H1 (cell line): ENCODE data around the gene SEMA6A. TPM values are rescaled to one million over a fixed set of nuclear protein-coding genes. Genes with fewer than 3 reads are reported as not detected.

Source experiments
- CTCF ChIA-PET: fragments of 300-600 bp; sonication (Branson Sonifier 250); formaldehyde crosslinking; loops from one replicate; lab custom pipeline; 2021; ENCODE audit not compliant: partially characterized antibody; lab: Charles Lee
- POLR2A ChIA-PET: fragments of 300-600 bp; sonication (Branson Sonifier 250); formaldehyde crosslinking; loops from one replicate; lab custom pipeline; 2021; ENCODE audit warnings: inconsistent platforms; ENCODE audit not compliant: partially characterized antibody; lab: Charles Lee
- DNase-seq, 2 experiments: peaks; one replicate each; pipeline versions ENCODE4 v3.0.0 to v3.0.0-alpha.2; 2010 to 2022; ENCODE audit warnings: low spot score in 2 of 2, low read depth in 1 of 2, mixed read lengths in 1 of 2
- FAIRE-seq: peaks from 2 replicates; lab custom pipeline; 2011; peaks lifted over from hg19 to GRCh38; lab: Jason Lieb, UNC
- H2AFZ ChIP-seq: 2 replicates; pipeline ENCODE4 v1.8.1; 2012; ENCODE audit warnings: low read length, inconsistent platforms
- H2AK5ac ChIP-seq: 2 replicates; pipeline ENCODE4 v1.6.1; 2013; ENCODE audit warnings: low read depth, low read length
- H2BK120ac ChIP-seq: replicated peaks from 2 replicates; pipeline ENCODE3; 2013; ENCODE audit warnings: low read depth, low read length, inconsistent platforms
- H2BK12ac ChIP-seq: 2 replicates; pipeline ENCODE4 v1.6.1; 2013; ENCODE audit warnings: low read depth, low read length
- H2BK15ac ChIP-seq: 2 replicates; pipeline ENCODE4 v1.6.1; 2013; ENCODE audit warnings: low read length
- H2BK20ac ChIP-seq: 2 replicates; pipeline ENCODE4 v1.6.1; 2013; ENCODE audit warnings: low read length
- H2BK5ac ChIP-seq: 2 replicates; pipeline ENCODE4 v1.6.1; 2013; ENCODE audit warnings: low read depth, low read length
- H3K14ac ChIP-seq: 2 replicates; pipeline ENCODE4 v1.6.1; 2013; ENCODE audit warnings: inconsistent platforms; ENCODE audit not compliant: insufficient read length
- H3K18ac ChIP-seq: 2 replicates; pipeline ENCODE4 v1.6.1; 2013; ENCODE audit warnings: low read length; ENCODE audit errors: extremely low read depth
- H3K23ac ChIP-seq: 2 replicates; pipeline ENCODE4 v1.6.1; 2013; ENCODE audit warnings: inconsistent platforms; ENCODE audit not compliant: insufficient read length
- H3K23me2 ChIP-seq: 2 replicates; pipeline ENCODE4 v1.6.1; 2013; ENCODE audit warnings: low read depth, low read length
- H3K27ac ChIP-seq: 2 replicates; pipeline ENCODE4 v1.6.1; 2011; ENCODE audit warnings: low read depth, low read length, inconsistent platforms
- H3K27me3 ChIP-seq, 4 experiments: replicated peaks in 1 of 4; 1 replicate in 1 of 4; 2 replicates in 3 of 4; pipeline versions ENCODE4 v1.6.1 to v1.8.1; 2011 to 2013; ENCODE audit warnings: low read length in 3 of 4, mild to moderate bottlenecking in 3 of 4, inconsistent platforms in 2 of 4, mixed read lengths in 2 of 4, moderate library complexity in 1 of 4; ENCODE audit not compliant: control insufficient read depth in 3 of 4, insufficient read depth in 3 of 4; ENCODE audit errors: extremely low read depth in 1 of 4
- H3K36me3 ChIP-seq, 4 experiments: 2 replicates each; pipeline versions ENCODE4 v1.6.1 to v1.8.1; 2011 to 2013; ENCODE audit warnings: mild to moderate bottlenecking in 4 of 4, low read length in 3 of 4, moderate library complexity in 2 of 4, control low read depth in 1 of 4, inconsistent platforms in 1 of 4; ENCODE audit not compliant: insufficient read depth in 4 of 4, control insufficient read depth in 2 of 4
- H3K4ac ChIP-seq: replicated peaks from 2 replicates; pipeline ENCODE3; 2013; ENCODE audit warnings: low read length, low read depth, mixed read lengths, inconsistent platforms; ENCODE audit not compliant: insufficient read length
- H3K4me1 ChIP-seq, 4 experiments: replicated peaks in 1 of 4; 1 replicate in 1 of 4; 2 replicates in 3 of 4; pipeline versions ENCODE4 v1.6.1 to v1.8.1; 2011 to 2013; ENCODE audit warnings: low read length in 3 of 4, inconsistent platforms in 2 of 4, mixed read lengths in 1 of 4; ENCODE audit not compliant: insufficient read depth in 4 of 4, control insufficient read depth in 3 of 4
- H3K4me2 ChIP-seq, 2 experiments: 2 replicates each; pipeline versions ENCODE4 v1.6.1 to v1.8.1; 2011 to 2013; ENCODE audit warnings: low read depth in 2 of 2, low read length in 2 of 2, control low read depth in 1 of 2, inconsistent platforms in 1 of 2, mild to moderate bottlenecking in 1 of 2; ENCODE audit not compliant: insufficient read depth in 1 of 2
- H3K4me3 ChIP-seq, 4 experiments: fragments of 200-600, 300-600 bp in 1 of 4; sonication (generic), shearing (Covaris generic), sonication (Bioruptor Twin) in 1 of 4; 2 replicates each; pipeline versions ENCODE4 v1.5.1 to v1.8.1; 2011 to 2016; ENCODE audit warnings: low read length in 4 of 4, low read depth in 3 of 4, control low read depth in 2 of 4, inconsistent platforms in 2 of 4, mild to moderate bottlenecking in 2 of 4, mixed read lengths in 1 of 4, moderate library complexity in 1 of 4; ENCODE audit not compliant: insufficient read depth in 2 of 4; ENCODE audit errors: extremely low read depth in 1 of 4
- H3K56ac ChIP-seq: replicated peaks from 2 replicates; pipeline ENCODE3; 2013; ENCODE audit warnings: low read depth, mild to moderate bottlenecking, mixed read lengths, low read length, inconsistent platforms; ENCODE audit not compliant: insufficient read length
- H3K79me1 ChIP-seq: 2 replicates; pipeline ENCODE4 v1.6.1; 2013; ENCODE audit warnings: low read depth, low read length, control low read depth
- H3K79me2 ChIP-seq, 2 experiments: 2 replicates each; pipeline versions ENCODE4 v1.6.1 to v1.8.1; 2012 to 2013; ENCODE audit warnings: low read length in 2 of 2, mild to moderate bottlenecking in 2 of 2, inconsistent platforms in 1 of 2; ENCODE audit not compliant: insufficient read depth in 2 of 2, control insufficient read depth in 1 of 2
- H3K9ac ChIP-seq, 4 experiments: replicated peaks in 1 of 4; 1 replicate in 1 of 4; 2 replicates in 3 of 4; pipeline versions ENCODE4 v1.6.1 to v1.8.1; 2011 to 2013; ENCODE audit warnings: low read depth in 3 of 4, low read length in 3 of 4, control low read depth in 2 of 4, mild to moderate bottlenecking in 2 of 4, moderate library complexity in 2 of 4, inconsistent platforms in 1 of 4; ENCODE audit errors: extremely low read depth in 1 of 4
- H3K9me3 ChIP-seq, 2 experiments: 2 replicates each; pipeline versions ENCODE4 v1.6.1 to v1.8.1; 2012 to 2013; ENCODE audit warnings: mild to moderate bottlenecking in 2 of 2, moderate library complexity in 2 of 2, control low read depth in 1 of 2, inconsistent platforms in 1 of 2, low read depth in 1 of 2, low read length in 1 of 2, mixed read lengths in 1 of 2; ENCODE audit not compliant: insufficient read depth in 2 of 2
- H4K20me1 ChIP-seq, 2 experiments: replicated peaks in 1 of 2; 2 replicates each; pipeline versions ENCODE3 to v1.8.1; 2011 to 2013; ENCODE audit warnings: inconsistent platforms in 2 of 2, low read length in 2 of 2, mild to moderate bottlenecking in 1 of 2; ENCODE audit not compliant: insufficient read depth in 2 of 2, control insufficient read depth in 1 of 2
- H4K5ac ChIP-seq: 2 replicates; pipeline ENCODE4 v1.6.1; 2013; ENCODE audit warnings: low read length, low read depth, mixed read lengths, inconsistent platforms; ENCODE audit not compliant: insufficient read length
- H4K8ac ChIP-seq: 2 replicates; pipeline ENCODE4 v1.8.0; 2013; ENCODE audit warnings: mild to moderate bottlenecking, moderate library complexity, low read length, inconsistent platforms; ENCODE audit not compliant: insufficient read depth; ENCODE audit errors: extremely low read depth
- H4K91ac ChIP-seq: replicated peaks from 2 replicates; pipeline ENCODE3; 2013; ENCODE audit warnings: low read length, mixed read lengths, inconsistent platforms; ENCODE audit not compliant: insufficient read length
- CEBPB ChIP-seq: IDR thresholded peaks from 2 replicates; pipeline ENCODE4 v1.6.1; 2012; ENCODE audit warnings: low read depth, low read length
- CTBP2 ChIP-seq: IDR thresholded peaks from 2 replicates; pipeline ENCODE4 v1.7.0; 2011; ENCODE audit warnings: borderline replicate concordance, mild to moderate bottlenecking, moderate library complexity, mixed read lengths, low read length; ENCODE audit not compliant: insufficient read depth, insufficient read length
- E2F6 ChIP-seq: IDR thresholded peaks from 2 replicates; pipeline ENCODE4 v1.6.1; 2012; ENCODE audit warnings: inconsistent platforms
- PHF8 ChIP-seq: fragments of 200-600 bp; sonication (generic); conservative IDR thresholded peaks from 2 replicates; pipeline ENCODE4 v1.7.1; 2012; ENCODE audit warnings: low read depth, mild to moderate bottlenecking, inconsistent platforms, low read length, moderate library complexity
- RXRA ChIP-seq: IDR thresholded peaks from 2 replicates; pipeline ENCODE4 v1.6.1; 2011; ENCODE audit warnings: low read depth, mild to moderate bottlenecking, low read length, moderate library complexity; ENCODE audit not compliant: insufficient read depth
- SAP30 ChIP-seq: fragments of 300-600 bp; sonication (generic); IDR thresholded peaks from 2 replicates; pipeline ENCODE4 v1.7.1; 2012; ENCODE audit warnings: low read length, moderate library complexity, mild to moderate bottlenecking, inconsistent platforms; ENCODE audit not compliant: insufficient read depth, insufficient replicate concordance
- TAF1 ChIP-seq: IDR thresholded peaks from 2 replicates; pipeline ENCODE4 v1.6.1; 2011; ENCODE audit warnings: mild to moderate bottlenecking, low read depth, low read length
- WGBS, 2 experiments: shearing (Covaris generic) in 1 of 2; methylation state at CpG; one replicate each; pipeline versions ENCODE4 v1.1.6 to v1.1.7; 2013 to 2015; ENCODE audit warnings: low lambda C conversion rate in 2 of 2, mixed read lengths in 2 of 2, inconsistent platforms in 1 of 2, low coverage in 1 of 2, missing lambda C conversion rate in 1 of 2; ENCODE audit not compliant: insufficient replicate concordance in 2 of 2, insufficient coverage in 1 of 2, insufficient read length in 1 of 2; ENCODE audit errors: extremely low coverage in 1 of 2, missing lambda C conversion rate in 1 of 2; 5-methylcytosine and 5-hydroxymethylcytosine counted together
- polyA plus RNA-seq, 7 experiments: library from polyadenylated mRNA; depleted of rRNA in 3 of 7; stranded (reverse) in 5 of 7; unstranded in 2 of 7; fragments of >200 nt in 5 of 7; fragments of 200-250 nt in 2 of 7; gene quantifications; 1 replicate in 5 of 7; 2 replicates in 1 of 7; 4 replicates in 1 of 7; pipeline versions ENCODE4 v1.2.1 to v1.2.3, GENCODE V29; 2011 to 2013; ENCODE audit warnings: missing spikeins in 2 of 7, mixed read lengths in 2 of 7
- total RNA-seq: library from RNA; stranded (reverse); fragmentation: NEBNext Ultra II Directional; extraction: Animal tissue kit (Norgen Biotek cat#: 25700); gene quantifications from 2 replicates; pipeline ENCODE4 v1.2.1, GENCODE V29; 2021

Gene SEMA6A
- total and polyA plus RNA-seq, 2 of the 8 experiments (the other 6 are each of a cell fraction or from before 2014, with no cell fraction given): 78.3 to 277 TPM

GRCh38 chr5:116428413-116428812 lies 146.2 kb downstream of the SEMA6A start:
- TF ChIP-seq SAP30 (no peak), RXRA (no peak), CEBPB (no peak), PHF8 (no peak), CTBP2 (no peak), TAF1 (no peak), E2F6 (no peak)
- Histone ChIP-seq H3K4me2 (no peak overlapping the region), H2BK5ac (no peak overlapping the region), H2BK20ac (no peak overlapping the region), H3K36me3 (no peaks in the 10 kb centered on the region), H3K56ac (no peak overlapping the region), H3K9ac (no peak overlapping the region), H4K20me1 (no peaks in the 10 kb centered on the region), H2BK12ac (no peak overlapping the region), H3K4me1 (no peaks in the 10 kb centered on the region), H4K8ac (no peak overlapping the region), H2BK15ac (no peak overlapping the region), H3K4ac (no peak overlapping the region), H4K5ac (no peak overlapping the region), H3K23me2 (no peaks in the 10 kb centered on the region), H4K91ac (no peak overlapping the region), H3K4me3 (no peak overlapping the region), H3K27me3 (no peaks in the 10 kb centered on the region; a peak in 1 of 7 replicates), H3K79me2 (no peaks in the 10 kb centered on the region), H2AFZ (no peak overlapping the region), H3K79me1 (no peaks in the 10 kb centered on the region; the same call in 1 of the 2 replicates), H3K18ac (no peak overlapping the region), H2AK5ac (no peak overlapping the region), H3K14ac (no peak overlapping the region), H3K9me3 (no peaks in the 10 kb centered on the region), H3K23ac (no peak overlapping the region), H2BK120ac (no peak overlapping the region), H3K27ac (no peak overlapping the region)
- POLR2A ChIA-PET: no interaction called here
- no peak for DNase-seq
- WGBS, 2 experiments: 79% methylated on average over 2 of the region's 2 CpGs; no CpG with 5 or more reads in 1 of the 2 experiments
- CTCF ChIA-PET: interaction anchor here (0.8 kb wide), 1 partner anchor 110 kb away, joined by 3 read pairs; no protein-coding TSS in a partner anchor
- no peak for FAIRE-seq
